Activated naive CD4-positive, alpha-beta T cell treated with anti-CD3 and anti-CD28 coated beads, Interleukin-2, amount 50 U/mL, for 24 hours (primary cell): ENCODE results near the gene INSC.

Source experiments
- H3K27ac Mint-ChIP-seq: one replicate; pipeline ENCODE4 v1.8.0; 2021; ENCODE audit warnings: mild to moderate bottlenecking, mixed read lengths
- H3K27me3 Mint-ChIP-seq: one replicate; pipeline ENCODE4 v1.8.0; 2021; ENCODE audit warnings: mixed read lengths
- H3K36me3 Mint-ChIP-seq: one replicate; pipeline ENCODE4 v1.8.0; 2021; ENCODE audit warnings: mixed read lengths
- H3K4me1 Mint-ChIP-seq: one replicate; pipeline ENCODE4 v1.8.0; 2021; ENCODE audit warnings: mixed read lengths
- H3K4me3 Mint-ChIP-seq: one replicate; pipeline ENCODE4 v1.8.0; 2021; ENCODE audit warnings: mild to moderate bottlenecking, mixed read lengths
- H3K9me3 Mint-ChIP-seq: one replicate; pipeline ENCODE4 v1.8.0; 2021; ENCODE audit warnings: mixed read lengths

INSC gene

DNA sequence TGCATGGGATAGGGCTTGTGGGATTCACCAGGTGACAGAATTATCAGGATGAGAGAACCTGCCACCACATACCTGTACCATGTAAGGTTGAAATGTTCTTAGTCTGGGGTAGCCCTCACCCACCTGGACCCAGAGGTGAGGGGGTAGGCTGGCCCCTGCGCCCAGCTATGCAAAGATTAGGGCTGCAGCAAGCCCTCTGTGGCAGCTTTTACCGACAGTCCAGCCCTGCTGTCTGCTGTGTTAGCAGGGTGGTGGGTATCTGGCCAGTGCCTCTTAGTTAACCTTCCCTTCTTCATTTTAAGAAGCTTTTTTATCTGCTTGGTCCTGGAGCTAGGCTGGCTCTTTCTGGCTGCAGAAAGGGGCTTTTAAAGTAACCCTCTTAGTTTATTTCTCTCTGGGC, 13.9 kb downstream of the INSC start:
- Mint-ChIP-seq H3K27me3 (peaks cover 8% of the 10 kb centered on the region), H3K27ac (no peak overlapping the region), H3K36me3 (no peaks in the 10 kb centered on the region), H3K4me3 (no peak overlapping the region), H3K9me3 (no peaks in the 10 kb centered on the region), H3K4me1 (no peaks in the 10 kb centered on the region)

- Mint-ChIP-seq H3K27ac (no peak overlapping the region), H3K4me3 (no peak overlapping the region), H3K27me3 (peaks cover 12% of the 10 kb centered on the region)
Observed at GRCh38 chr11:15136166-15136565, 21.4 kb downstream of the INSC start.

DNA sequence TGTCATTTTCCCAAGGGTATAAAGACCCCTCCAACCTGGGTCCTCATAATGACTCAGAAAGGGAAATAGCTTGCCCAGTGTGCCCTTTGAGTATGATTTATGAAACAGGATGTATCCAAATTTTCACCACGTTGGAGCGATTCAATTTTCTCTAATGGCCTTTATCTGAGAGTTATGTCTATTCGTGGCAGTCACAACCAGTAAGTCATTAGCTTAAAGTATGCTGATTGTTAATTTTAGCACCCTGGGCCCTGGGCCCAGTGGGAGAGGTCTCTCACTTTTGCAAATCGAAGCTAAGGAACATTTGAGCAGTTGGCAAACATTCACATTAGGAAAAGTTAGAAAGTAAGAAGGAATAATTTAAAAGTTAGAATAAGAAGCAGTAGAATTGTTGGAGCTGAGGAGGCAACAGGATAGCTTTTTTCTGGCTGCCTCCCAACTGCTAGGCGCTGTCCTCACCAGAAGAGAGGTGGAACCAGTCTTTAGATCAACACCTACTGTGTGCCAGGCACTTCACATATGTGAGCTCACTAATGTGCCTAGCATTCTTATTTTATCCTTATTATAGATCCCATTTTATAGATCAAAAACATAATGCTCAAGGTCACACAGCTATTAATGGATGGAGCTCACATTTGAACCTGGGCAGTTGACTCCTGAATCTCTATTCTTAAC, 24.5 kb downstream of the INSC start:
- Mint-ChIP-seq H3K27ac (no peak overlapping the region), H3K9me3 (no peaks in the 10 kb centered on the region), H3K36me3 (no peaks in the 10 kb centered on the region), H3K4me1 (no peaks in the 10 kb centered on the region), H3K27me3 (peaks cover 8% of the 10 kb centered on the region), H3K4me3 (no peak overlapping the region)

More at GRCh38 chr11:15136166-15136565, 21.4 kb downstream of the INSC start:
- H3K36me3 Mint-ChIP-seq: no peaks in the 10 kb centered on the region
- no peaks in the 10 kb centered on the region for H3K4me1 Mint-ChIP-seq
- H3K9me3 Mint-ChIP-seq: no peaks in the 10 kb centered on the region

DNA sequence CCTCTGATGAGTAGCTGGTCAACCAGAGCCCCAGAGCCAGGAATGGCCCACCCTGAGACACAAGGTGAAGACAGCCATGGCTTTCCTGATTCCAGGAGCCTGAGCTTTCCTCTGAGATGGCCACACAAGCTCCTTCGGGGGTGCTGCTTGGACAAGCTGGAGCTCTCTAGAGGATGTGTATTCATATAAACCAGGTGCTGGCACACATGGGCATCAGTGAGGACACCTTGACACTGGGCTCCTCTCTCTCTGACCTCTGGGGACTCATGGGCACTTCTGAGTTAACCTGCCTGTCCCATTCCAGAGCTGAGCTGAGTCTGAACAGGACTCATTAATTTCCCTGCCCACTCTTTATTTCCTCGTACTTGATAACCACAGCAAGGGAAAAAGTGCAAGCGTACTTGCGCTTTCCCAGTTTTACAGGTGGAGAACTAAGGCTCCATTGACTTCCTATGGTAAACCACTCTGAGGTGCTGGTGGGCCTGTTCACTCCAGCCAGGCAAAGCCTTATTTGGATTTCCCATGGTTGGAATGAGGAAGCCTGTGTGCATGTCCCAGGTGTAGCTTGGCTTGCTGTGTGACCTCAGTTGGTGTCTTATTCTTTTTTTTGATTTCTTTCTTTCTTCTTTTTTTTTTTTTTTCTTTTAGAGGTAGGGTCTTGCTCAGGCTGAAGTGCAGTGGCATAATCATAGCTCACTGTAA, 25.4 kb downstream of the INSC start:
- Mint-ChIP-seq H3K9me3 (no peaks in the 10 kb centered on the region), H3K27ac (no peak overlapping the region), H3K27me3 (peaks cover 8% of the 10 kb centered on the region), H3K4me1 (no peaks in the 10 kb centered on the region), H3K36me3 (no peaks in the 10 kb centered on the region), H3K4me3 (no peak overlapping the region)

DNA sequence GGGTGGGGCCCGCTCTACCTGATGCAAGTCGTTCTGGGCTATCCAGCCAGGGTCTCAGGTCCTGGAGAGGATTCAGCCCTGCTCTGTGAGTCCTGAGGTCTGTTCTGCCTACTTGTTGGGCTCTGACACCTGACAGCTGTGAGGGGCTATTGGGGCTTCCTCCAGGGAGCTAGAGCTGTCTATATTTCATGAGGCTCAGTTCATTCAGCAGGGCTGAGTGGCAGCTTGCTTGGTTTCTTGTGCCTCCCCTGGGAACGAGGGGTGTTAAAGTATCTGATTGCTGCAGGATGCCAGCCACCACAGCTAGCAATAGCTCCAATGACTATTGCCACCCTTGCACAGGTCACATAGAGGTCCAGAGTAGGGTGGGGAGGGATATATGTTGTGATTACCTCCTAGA, 26.7 kb downstream of the INSC start:
- H3K36me3 Mint-ChIP-seq: no peaks in the 10 kb centered on the region
- no peaks in the 10 kb centered on the region for H3K4me1 Mint-ChIP-seq
- H3K27me3 Mint-ChIP-seq: peaks cover 3% of the 10 kb centered on the region
- H3K4me3 Mint-ChIP-seq: no peak overlapping the region
- H3K27ac Mint-ChIP-seq: no peak overlapping the region
- H3K9me3 Mint-ChIP-seq: no peaks in the 10 kb centered on the region

GRCh38 chr11:15142838-15143237, 28.1 kb downstream of the INSC start:
- no peak overlapping the region for H3K4me3 Mint-ChIP-seq
- no peaks in the 10 kb centered on the region for H3K36me3 Mint-ChIP-seq
- H3K27ac Mint-ChIP-seq: no peak overlapping the region
- H3K27me3 Mint-ChIP-seq: peaks cover 1% of the 10 kb centered on the region
- no peaks in the 10 kb centered on the region for H3K9me3 Mint-ChIP-seq
- no peaks in the 10 kb centered on the region for H3K4me1 Mint-ChIP-seq

GRCh38 chr11:15143855-15144254, 29.1 kb downstream of the INSC start:
- no peaks in the 10 kb centered on the region for H3K36me3 Mint-ChIP-seq

GRCh38 chr11:15144347-15144746, 29.6 kb downstream of the INSC start:
- Mint-ChIP-seq H3K4me3 (no peak overlapping the region), H3K4me1 (no peaks in the 10 kb centered on the region), H3K27ac (no peak overlapping the region), H3K36me3 (no peaks in the 10 kb centered on the region), H3K27me3 (peaks cover 2% of the 10 kb centered on the region), H3K9me3 (no peaks in the 10 kb centered on the region)

More at GRCh38 chr11:15143855-15144254, 29.1 kb downstream of the INSC start:
- Mint-ChIP-seq H3K4me1 (no peaks in the 10 kb centered on the region), H3K4me3 (no peak overlapping the region), H3K9me3 (no peaks in the 10 kb centered on the region), H3K27ac (no peak overlapping the region), H3K27me3 (peaks cover 2% of the 10 kb centered on the region)

DNA sequence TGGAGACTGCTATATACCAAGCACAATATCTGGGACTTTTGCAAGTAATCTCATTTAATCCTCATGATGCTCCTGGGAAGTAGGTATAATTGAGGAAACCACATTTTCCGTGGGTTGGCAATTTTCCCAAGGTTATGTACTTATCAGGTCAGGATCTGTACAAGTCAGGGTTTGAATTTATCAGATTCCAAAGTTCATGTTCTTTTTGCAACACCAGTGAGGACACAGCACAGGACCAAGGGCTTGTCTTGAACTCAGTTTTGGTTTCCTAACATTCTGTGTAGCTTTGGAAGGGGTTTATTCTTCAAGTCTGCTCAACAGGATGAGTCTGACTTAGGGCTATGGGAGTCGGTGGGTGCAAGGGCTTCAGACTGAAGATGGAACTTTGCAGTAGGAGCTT, 30.4 kb downstream of the INSC start:
- Mint-ChIP-seq H3K4me1 (no peaks in the 10 kb centered on the region), H3K27me3 (peaks cover 2% of the 10 kb centered on the region), H3K4me3 (no peak overlapping the region), H3K9me3 (no peaks in the 10 kb centered on the region), H3K36me3 (no peaks in the 10 kb centered on the region), H3K27ac (no peak overlapping the region)

DNA sequence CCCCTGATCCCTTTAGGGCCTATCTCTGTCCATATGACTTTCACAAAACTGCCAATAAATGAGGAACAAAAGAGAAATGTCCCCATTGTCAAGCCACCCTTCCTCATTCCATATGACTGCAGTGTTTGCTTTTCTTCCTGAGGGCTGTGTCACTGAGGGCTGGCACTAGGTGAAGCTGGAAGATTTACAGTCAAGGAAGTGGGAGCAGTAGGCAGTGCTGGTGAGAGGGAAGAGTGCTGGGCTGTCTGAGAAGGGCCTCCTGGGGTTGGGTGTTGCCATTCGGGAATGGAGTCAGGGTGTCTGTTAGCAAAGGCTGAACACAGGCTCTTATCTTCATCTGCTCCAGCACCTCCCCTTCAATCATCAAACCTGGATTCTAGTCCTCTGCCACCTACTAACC, 30.9 kb downstream of the INSC start:
- no peaks in the 10 kb centered on the region for H3K36me3 Mint-ChIP-seq
- no peaks in the 10 kb centered on the region for H3K9me3 Mint-ChIP-seq
- H3K27me3 Mint-ChIP-seq: peaks cover 2% of the 10 kb centered on the region
- H3K4me3 Mint-ChIP-seq: no peak overlapping the region
- H3K27ac Mint-ChIP-seq: no peak overlapping the region
- peaks cover 4% of the 10 kb centered on the region for H3K4me1 Mint-ChIP-seq

DNA sequence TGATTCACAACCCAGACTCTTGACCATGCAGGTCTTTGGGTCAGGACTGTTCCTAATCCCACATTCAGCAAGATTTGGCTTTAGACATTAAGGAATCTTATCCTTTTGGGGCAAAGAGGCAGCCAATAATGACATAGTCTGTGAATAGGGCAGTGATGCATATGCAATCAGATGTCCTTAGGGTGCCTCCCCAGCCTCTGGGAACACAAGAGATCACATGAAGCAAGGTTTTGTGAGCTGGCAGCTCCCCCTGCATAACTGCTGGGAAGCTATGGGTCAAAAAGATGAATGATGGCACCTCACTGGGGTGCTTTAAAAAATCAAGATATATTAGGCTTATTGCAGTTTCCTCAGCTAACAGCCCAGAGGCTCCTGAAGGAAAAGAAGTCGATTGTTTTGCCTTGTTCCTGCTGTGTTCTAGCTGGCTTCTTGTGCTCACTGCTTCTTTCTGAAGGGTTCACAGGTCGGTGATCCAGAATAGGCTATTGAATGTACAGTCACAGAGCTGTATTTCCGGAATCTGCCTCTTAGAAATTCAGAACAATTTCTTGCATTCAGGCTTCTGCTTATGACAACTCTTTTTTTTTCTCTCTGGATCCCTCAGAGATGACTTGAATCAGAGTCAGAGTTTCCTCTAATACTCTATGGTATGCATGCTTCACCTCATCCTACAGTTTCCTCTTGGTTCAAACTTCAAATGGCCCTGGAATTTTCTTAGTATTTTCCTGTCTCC, 31.7 kb downstream of the INSC start:
- Mint-ChIP-seq H3K27ac (no peak overlapping the region), H3K27me3 (peaks cover 2% of the 10 kb centered on the region), H3K36me3 (no peaks in the 10 kb centered on the region), H3K4me3 (no peak overlapping the region), H3K4me1 (peaks cover 8% of the 10 kb centered on the region), H3K9me3 (no peaks in the 10 kb centered on the region)

- Mint-ChIP-seq H3K4me3 (no peak overlapping the region), H3K9me3 (no peaks in the 10 kb centered on the region), H3K4me1 (peaks cover 8% of the 10 kb centered on the region), H3K27ac (no peak overlapping the region), H3K36me3 (no peaks in the 10 kb centered on the region), H3K27me3 (peaks cover 2% of the 10 kb centered on the region)
Observed at GRCh38 chr11:15148169-15148568, 33.4 kb downstream of the INSC start.

- H3K36me3 Mint-ChIP-seq: no peaks in the 10 kb centered on the region
- no peak overlapping the region for H3K4me3 Mint-ChIP-seq
- no peaks in the 10 kb centered on the region for H3K9me3 Mint-ChIP-seq
- peaks cover 2% of the 10 kb centered on the region for H3K27me3 Mint-ChIP-seq
- H3K27ac Mint-ChIP-seq: no peak overlapping the region
- H3K4me1 Mint-ChIP-seq: peaks cover 8% of the 10 kb centered on the region
Observed at GRCh38 chr11:15149050-15149449, 34.3 kb downstream of the INSC start.

GRCh38 chr11:15150507-15150906, 35.8 kb downstream of the INSC start:
- H3K9me3 Mint-ChIP-seq: no peaks in the 10 kb centered on the region
- peaks cover 8% of the 10 kb centered on the region for H3K4me1 Mint-ChIP-seq
- H3K27ac Mint-ChIP-seq: no peak overlapping the region
- no peaks in the 10 kb centered on the region for H3K36me3 Mint-ChIP-seq
- H3K4me3 Mint-ChIP-seq: no peak overlapping the region
- H3K27me3 Mint-ChIP-seq: peaks cover 2% of the 10 kb centered on the region

DNA sequence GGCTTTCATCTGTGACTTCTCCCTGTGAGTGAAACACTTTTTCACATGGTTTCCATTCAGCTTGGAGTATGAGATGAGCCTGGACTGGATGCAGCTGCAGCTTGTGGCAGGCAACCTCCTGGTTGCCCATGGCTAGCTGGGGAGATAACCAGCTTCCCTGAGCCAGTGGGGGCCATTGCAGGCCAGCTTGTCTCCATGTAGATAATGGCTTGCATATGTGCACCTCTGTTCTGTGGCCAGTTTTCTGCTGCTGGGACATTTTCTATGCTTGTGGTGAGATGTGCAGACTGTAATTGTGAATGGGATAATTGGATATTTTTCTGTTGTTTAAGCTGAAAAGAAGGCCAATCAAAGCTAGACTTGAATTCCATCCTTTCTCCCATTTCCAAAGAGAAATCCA, 38.5 kb downstream of the INSC start:
- no peaks in the 10 kb centered on the region for H3K27me3 Mint-ChIP-seq
- no peaks in the 10 kb centered on the region for H3K36me3 Mint-ChIP-seq
- H3K9me3 Mint-ChIP-seq: no peaks in the 10 kb centered on the region
- peaks cover 8% of the 10 kb centered on the region for H3K4me1 Mint-ChIP-seq
- H3K27ac Mint-ChIP-seq: no peak overlapping the region
- H3K4me3 Mint-ChIP-seq: no peak overlapping the region

GRCh38 chr11:15157181-15157580, 42.5 kb downstream of the INSC start:
- H3K27me3 Mint-ChIP-seq: no peaks in the 10 kb centered on the region
- no peaks in the 10 kb centered on the region for H3K36me3 Mint-ChIP-seq
- H3K27ac Mint-ChIP-seq: no peak overlapping the region
- H3K4me1 Mint-ChIP-seq: no peaks in the 10 kb centered on the region
- no peaks in the 10 kb centered on the region for H3K9me3 Mint-ChIP-seq
- H3K4me3 Mint-ChIP-seq: no peak overlapping the region
